DMS79 treated with DMSO at 0.1 percent for 48 hours (cell line): ENCODE measurements around the gene MMP11.

Experiments
- DNase-seq: peaks from one replicate; lab custom pipeline; 2025; lab: John Stamatoyannopoulos, UW

The MMP11 gene

DNA sequence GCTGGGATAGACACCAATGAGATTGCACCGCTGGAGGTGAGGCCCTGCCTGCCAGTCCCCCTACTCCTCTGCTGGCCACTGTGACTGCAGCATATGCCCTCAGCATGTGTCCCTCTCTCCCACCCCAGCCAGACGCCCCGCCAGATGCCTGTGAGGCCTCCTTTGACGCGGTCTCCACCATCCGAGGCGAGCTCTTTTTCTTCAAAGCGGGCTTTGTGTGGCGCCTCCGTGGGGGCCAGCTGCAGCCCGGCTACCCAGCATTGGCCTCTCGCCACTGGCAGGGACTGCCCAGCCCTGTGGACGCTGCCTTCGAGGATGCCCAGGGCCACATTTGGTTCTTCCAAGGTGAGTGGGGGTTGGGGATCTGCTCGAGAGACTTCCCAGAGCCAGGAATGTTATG is 8.4 kb downstream of the MMP11 start:
- no peak for DNase-seq

- no peak for DNase-seq
Observed at GRCh38 chr22:23781511-23782183, 9.0 kb downstream of the MMP11 start.

- no peak for DNase-seq
Observed at GRCh38 chr22:23782252-23782651, 9.6 kb downstream of the MMP11 start.

DNA sequence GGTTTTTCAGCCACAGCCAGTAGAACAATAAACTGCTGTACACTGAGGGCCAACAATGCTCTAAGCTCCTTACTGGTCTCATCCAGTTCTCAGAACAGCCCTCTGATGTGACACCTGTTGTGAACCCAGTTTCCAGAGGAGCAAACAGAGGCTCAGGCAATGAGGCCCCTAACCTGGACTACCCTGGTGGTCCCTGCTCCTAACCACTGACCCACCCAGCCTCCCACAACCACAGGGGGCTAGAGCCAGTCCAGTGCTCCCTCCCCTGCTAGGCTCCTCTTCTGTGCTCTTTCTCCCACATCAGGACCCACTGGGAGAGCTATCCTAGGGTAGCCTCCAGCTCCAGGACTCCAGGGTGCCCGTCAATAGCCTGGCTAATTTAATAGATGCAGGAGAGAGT is 10.1 kb downstream of the MMP11 start:
- no peak for DNase-seq

DNA sequence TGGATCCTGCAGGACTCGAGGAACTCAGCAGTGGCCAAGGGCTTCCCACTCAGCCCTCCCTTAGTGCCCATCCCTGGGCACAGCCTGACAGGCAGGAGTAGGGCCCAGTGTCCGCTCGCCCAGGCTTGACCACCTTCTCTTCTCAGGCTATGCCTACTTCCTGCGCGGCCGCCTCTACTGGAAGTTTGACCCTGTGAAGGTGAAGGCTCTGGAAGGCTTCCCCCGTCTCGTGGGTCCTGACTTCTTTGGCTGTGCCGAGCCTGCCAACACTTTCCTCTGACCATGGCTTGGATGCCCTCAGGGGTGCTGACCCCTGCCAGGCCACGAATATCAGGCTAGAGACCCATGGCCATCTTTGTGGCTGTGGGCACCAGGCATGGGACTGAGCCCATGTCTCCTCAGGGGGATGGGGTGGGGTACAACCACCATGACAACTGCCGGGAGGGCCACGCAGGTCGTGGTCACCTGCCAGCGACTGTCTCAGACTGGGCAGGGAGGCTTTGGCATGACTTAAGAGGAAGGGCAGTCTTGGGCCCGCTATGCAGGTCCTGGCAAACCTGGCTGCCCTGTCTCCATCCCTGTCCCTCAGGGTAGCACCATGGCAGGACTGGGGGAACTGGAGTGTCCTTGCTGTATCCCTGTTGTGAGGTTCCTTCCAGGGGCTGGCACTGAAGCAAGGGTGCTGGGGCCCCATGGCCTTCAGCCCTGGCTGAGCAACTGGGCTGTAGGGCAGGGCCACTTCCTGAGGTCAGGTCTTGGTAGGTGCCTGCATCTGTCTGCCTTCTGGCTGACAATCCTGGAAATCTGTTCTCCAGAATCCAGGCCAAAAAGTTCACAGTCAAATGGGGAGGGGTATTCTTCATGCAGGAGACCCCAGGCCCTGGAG is 10.9 kb downstream of the MMP11 start:
- DNase-seq: no peak

- DNase-seq: no peak
Observed at GRCh38 chr22:23784215-23784732, 11.6 kb downstream of the MMP11 start.

DNA sequence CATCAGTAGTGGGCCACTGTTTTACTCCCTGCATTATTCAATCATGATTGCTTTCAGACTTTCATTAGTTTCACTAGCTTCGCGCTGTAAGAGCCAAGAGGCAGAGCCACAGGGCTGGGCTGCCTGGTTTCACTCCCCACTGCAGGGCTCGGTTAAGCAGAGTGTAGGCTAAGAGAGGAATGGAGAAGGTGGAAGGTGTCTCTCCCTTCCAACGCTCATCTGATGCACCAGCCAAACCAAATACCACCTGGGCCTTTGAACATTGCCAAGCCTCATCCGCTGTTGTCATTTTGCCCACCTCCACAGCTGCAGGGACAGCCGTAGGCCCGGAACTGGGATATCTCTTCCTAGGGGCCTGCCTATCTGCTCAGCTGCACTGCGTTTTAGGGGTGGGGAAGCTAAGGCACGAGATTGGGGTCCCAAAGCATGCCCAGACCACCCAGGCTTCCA is 13.6 kb downstream of the MMP11 start:
- DNase-seq: no peak

DNA sequence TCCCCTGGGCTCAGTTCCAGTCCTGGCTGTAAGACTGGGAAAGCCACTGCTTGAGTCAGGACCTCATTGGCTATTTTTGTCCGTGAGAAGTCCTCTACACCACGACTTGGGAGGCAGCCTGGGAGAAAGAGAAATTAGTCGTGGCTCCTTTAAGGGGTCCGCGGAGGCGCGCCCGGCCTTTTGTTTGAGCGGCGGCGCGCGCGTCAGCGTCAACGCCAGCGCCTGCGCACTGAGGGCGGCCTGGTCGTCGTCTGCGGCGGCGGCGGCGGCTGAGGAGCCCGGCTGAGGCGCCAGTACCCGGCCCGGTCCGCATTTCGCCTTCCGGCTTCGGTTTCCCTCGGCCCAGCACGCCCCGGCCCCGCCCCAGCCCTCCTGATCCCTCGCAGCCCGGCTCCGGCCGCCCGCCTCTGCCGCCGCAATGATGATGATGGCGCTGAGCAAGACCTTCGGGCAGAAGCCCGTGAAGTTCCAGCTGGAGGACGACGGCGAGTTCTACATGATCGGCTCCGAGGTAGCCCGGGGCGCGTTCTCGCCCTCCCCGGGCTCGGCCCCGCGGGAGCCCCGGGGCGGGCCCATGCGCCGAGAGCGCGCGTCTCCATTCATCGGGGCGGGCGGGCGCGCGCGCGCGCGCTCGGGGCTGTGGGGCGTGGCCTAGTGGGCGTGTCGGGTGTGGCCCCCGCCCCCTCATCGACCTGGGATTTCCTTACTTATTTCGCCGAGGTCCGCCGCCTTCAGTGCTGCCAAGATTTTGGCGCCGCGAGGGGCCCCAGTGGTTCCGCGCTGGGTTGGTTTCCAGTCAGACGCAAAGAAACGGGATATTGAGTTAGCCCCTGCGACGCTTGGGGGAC is 14.3 kb downstream of the MMP11 start, which contains the start of gene SMARCB1:
Gene SMARCB1, plus strand, starts transcription at position 215 of the 848 bp plus-strand sequence. Its CDS starts 204 bp downstream, at position 419.
- peak; percentile 53 for DNase-seq

DNA sequence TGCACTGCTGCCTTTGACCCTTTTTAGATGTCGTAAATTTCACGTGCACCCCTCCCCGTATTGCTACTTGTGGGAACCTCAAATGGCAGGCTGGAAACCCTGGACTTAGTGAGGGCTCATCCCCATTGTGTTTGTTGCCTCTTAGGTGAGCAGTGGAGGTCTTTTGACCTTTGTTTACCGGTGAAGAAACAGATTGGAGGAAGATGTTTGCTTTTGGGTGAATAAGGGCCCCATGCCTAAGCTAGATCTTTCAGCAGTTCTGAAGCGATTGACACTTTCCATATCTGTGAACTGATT is 14.9 kb downstream of the MMP11 start:
- DNase-seq: peak; percentile 42

DNA sequence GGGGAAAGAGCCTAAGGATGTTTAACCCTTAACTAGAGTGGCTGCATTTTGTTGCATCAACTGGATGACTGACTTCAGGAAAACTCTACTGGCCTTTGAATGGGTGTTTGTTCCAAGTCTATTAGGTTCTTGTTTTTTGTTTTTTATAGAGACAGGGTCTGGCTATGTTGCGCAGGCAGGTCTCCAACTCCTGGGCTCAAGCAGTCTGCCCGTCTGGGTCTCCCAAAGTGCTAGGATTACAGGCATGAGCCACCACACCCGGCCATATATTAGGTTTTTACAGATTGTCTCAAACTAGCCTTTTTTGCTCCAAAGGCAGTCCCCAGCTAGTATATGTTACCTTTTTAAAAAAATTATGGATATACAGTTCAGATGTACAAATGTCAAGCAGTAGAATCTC is 15.3 kb downstream of the MMP11 start:
- no peak for DNase-seq

DNA sequence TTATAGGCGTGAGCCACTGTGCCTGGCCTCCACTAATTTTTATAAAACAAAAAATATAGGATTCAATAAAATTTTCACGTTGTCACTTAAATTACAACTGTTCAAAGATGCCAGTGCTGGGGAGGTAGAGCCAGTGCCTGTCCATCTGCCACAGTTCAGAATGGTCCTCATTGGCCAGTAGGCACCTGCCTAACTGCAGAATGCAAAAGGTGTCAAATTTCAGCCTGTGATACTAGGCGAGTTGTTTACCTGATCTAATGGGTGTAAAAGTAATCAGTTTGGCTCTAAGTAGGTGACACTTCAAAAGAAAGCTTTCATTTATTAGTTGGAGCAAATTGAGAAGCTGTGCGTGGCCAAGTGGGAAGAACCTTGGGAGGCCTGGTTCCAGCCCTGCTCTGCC is 16.5 kb downstream of the MMP11 start:
- peak; percentile 1 for DNase-seq

DNA sequence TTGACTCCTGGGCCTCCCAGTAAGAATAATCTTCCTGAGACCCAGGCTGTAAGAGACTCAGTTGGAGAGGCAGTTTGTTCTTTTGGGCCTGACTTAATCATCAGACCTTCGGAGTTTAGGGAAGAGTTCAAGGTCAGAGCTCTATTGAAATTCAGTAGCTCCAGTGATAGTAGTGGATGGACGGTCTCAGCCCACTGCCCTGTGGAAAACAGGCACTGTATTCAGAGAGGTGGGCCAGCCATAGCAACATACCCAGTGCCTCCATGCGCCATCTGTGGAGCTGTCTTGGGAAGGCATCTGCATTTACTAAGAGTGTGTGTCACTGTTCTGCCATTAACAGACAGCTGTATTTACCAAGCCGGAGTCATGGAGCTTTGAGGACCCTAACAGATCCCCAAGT is 17.0 kb downstream of the MMP11 start:
- no peak for DNase-seq

GRCh38 chr22:23790819-23791737 is 18.4 kb downstream of the MMP11 start:
- DNase-seq: no peak

- no peak for DNase-seq
Observed at GRCh38 chr22:23791738-23792645, 19.3 kb downstream of the MMP11 start.

DNA sequence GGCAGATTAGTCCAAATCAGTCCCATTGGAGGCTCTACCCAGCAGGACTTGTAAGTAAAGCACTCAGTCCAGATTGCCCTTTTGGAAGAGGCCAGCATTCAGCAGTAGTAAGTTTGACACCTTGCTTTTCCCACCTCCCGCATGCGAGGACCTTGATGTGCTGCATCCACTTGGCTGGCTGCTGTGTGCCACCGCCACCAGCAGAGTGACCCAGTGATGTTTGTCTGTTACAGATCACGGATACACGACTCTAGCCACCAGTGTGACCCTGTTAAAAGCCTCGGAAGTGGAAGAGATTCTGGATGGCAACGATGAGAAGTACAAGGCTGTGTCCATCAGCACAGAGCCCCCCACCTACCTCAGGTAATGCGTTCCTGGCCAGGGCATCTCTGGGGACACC is 20.7 kb downstream of the MMP11 start:
- no peak for DNase-seq

DNA sequence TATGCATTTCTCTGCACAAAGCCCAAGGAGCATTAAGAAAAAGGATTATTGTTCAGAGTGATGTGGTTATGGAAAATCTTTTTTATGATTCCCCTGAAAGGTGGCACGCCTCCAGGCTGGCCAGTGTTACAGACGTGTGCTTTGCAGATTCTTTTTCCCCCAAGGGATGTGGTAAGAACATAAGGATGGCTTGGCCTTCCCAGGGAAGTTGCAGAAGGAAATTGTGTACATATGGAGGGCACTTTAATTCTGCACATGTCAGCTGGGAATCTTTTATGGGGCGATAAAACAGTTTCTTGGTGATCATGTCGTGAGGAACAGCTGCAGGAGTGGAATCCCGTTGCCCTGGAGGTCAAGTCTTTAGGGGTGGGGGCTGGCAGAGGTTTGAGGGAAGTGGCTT is 23.8 kb downstream of the MMP11 start:
- DNase-seq: no peak

- DNase-seq: no peak
Observed at GRCh38 chr22:23800297-23801237, 27.9 kb downstream of the MMP11 start.

- no peak for DNase-seq
Observed at GRCh38 chr22:23801238-23801821, 28.7 kb downstream of the MMP11 start.
